ENCODE results near the gene KIF2B.

The KIF2B gene, protein sequence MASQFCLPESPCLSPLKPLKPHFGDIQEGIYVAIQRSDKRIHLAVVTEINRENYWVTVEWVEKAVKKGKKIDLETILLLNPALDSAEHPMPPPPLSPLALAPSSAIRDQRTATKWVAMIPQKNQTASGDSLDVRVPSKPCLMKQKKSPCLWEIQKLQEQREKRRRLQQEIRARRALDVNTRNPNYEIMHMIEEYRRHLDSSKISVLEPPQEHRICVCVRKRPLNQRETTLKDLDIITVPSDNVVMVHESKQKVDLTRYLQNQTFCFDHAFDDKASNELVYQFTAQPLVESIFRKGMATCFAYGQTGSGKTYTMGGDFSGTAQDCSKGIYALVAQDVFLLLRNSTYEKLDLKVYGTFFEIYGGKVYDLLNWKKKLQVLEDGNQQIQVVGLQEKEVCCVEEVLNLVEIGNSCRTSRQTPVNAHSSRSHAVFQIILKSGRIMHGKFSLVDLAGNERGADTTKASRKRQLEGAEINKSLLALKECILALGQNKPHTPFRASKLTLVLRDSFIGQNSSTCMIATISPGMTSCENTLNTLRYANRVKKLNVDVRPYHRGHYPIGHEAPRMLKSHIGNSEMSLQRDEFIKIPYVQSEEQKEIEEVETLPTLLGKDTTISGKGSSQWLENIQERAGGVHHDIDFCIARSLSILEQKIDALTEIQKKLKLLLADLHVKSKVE

DNA sequence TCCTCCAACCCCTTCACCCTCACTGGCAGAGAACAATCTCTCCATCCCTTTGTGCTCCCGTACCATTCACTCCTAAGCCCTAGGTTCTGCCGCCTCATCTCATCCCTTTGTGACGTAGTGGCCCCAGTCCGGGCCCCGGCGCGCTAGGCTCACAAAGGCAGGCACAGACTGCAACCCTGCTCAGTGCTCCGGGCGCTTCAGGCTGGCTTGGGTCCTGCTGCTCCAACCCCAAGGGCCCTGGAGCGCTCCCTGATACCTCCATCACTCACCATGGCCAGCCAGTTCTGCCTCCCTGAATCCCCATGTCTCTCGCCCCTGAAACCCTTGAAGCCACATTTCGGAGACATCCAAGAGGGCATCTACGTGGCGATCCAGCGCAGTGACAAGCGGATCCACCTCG lies at the start of gene KIF2B:
KIF2B (plus strand) TSS at position 164 of the 400 bp plus-strand sequence; CDS start at position 271, 107 bp downstream.
- Histone ChIP-seq H3K4me1 (ENCODE audit: control insufficient read depth, insufficient read depth, low read length) (no peaks in the 10 kb centered on the region), H3K36me3 (ENCODE audit: control insufficient read depth, insufficient read depth, low read length) (no peaks in the 10 kb centered on the region), H3K9me3 (ENCODE audit: control insufficient read depth, low read length) (no peaks in the 10 kb centered on the region), H3K4me3 (ENCODE audit: low read length) (no peak within 1 kb of the TSS), H3K27me3 (ENCODE audit: control insufficient read depth, insufficient read depth, low read length) (no peaks in the 10 kb centered on the region), H3K9ac (ENCODE audit: low read length) (no peak within 1 kb of the TSS)

DNA sequence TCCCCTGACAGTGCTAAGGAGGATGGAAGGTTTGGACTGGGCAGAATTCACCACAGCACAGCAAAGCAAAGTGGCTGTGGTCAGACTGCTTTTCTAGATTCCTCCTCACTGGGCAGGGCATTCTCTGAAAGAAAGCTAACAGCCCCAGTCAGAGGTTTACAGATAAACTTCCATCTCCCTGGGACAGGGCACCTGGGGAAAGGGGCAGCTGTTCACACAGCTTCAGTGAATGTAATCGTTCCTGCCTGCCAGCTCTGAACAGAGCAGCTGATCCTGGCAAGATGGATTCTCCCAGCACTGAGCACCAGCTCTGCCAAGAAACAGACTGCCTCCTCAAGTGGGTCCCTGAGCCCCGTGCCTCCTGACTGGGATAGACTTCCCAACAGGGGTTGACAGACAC lies 42.4 kb upstream of the KIF2B start:
- H3K27me3 ChIP-seq (ENCODE audit: control insufficient read depth, insufficient read depth, low read length) = no peaks in the 10 kb centered on the region
- no peak overlapping the region for H3K9ac ChIP-seq (ENCODE audit: low read length)
- H3K36me3 ChIP-seq (ENCODE audit: control insufficient read depth, insufficient read depth, low read length) = no peaks in the 10 kb centered on the region
- no peaks in the 10 kb centered on the region for H3K4me1 ChIP-seq (ENCODE audit: control insufficient read depth, insufficient read depth, low read length)
- no peaks in the 10 kb centered on the region for H3K9me3 ChIP-seq (ENCODE audit: control insufficient read depth, low read length)
- no peak overlapping the region for H3K4me3 ChIP-seq (ENCODE audit: low read length)

GRCh38 chr17:53791551-53791950 lies 31.2 kb upstream of the KIF2B start:
- no peaks in the 10 kb centered on the region for H3K4me1 ChIP-seq (ENCODE audit: control insufficient read depth, insufficient read depth, low read length)
- H3K4me3 ChIP-seq (ENCODE audit: low read length) = no peak overlapping the region
- H3K36me3 ChIP-seq (ENCODE audit: control insufficient read depth, insufficient read depth, low read length) = no peaks in the 10 kb centered on the region
- no peaks in the 10 kb centered on the region for H3K9me3 ChIP-seq (ENCODE audit: control insufficient read depth, low read length)
- H3K9ac ChIP-seq (ENCODE audit: low read length) = no peak overlapping the region
- H3K27me3 ChIP-seq (ENCODE audit: control insufficient read depth, insufficient read depth, low read length) = no peaks in the 10 kb centered on the region

DNA sequence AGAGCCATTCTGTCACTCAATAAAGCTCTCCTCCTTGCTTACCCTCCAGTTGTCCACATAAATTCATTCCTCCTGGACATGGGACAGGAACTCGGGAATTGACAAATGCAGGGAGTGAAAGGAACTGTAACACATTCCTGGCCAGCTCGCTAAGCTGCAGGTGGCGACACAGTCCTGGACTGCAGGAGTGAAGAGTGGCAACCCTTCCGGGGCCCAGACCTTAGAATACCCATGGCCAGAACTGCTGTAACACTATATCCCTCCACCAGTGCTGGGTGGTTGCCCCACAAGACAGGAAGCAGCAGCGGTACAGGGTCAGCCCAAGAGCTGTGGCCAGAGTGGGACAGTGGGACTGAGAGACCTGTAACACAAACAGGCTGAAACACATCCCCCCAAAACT lies 30.3 kb upstream of the KIF2B start:
- Histone ChIP-seq H3K9me3 (ENCODE audit: control insufficient read depth, low read length) (no peaks in the 10 kb centered on the region), H3K4me3 (ENCODE audit: low read length) (no peak overlapping the region), H3K27me3 (ENCODE audit: control insufficient read depth, insufficient read depth, low read length) (no peaks in the 10 kb centered on the region), H3K36me3 (ENCODE audit: control insufficient read depth, insufficient read depth, low read length) (no peaks in the 10 kb centered on the region), H3K9ac (ENCODE audit: low read length) (no peak overlapping the region), H3K4me1 (ENCODE audit: control insufficient read depth, insufficient read depth, low read length) (no peaks in the 10 kb centered on the region)

DNA sequence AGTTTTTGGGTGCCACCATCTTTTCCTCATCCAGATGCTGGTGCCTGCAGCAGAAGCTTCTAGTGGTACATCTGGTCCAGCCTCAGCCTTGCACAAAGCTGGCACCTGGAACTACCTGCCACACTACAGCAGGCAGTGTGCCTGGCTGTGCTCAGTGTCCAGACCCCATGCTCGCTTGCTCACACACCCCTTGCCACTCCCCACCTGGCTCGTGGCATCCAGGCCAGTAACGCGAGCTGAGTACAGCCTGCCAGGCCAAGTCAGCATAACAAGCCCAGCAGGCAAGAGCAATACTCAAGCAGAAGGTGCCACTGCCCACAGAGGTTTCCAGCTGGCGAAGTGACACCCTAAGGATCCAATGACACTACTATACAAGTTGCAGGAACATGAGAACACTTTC lies 29.7 kb upstream of the KIF2B start:
- Histone ChIP-seq H3K9ac (ENCODE audit: low read length) (no peak overlapping the region), H3K4me1 (ENCODE audit: control insufficient read depth, insufficient read depth, low read length) (no peaks in the 10 kb centered on the region), H3K36me3 (ENCODE audit: control insufficient read depth, insufficient read depth, low read length) (no peaks in the 10 kb centered on the region), H3K27me3 (ENCODE audit: control insufficient read depth, insufficient read depth, low read length) (no peaks in the 10 kb centered on the region), H3K4me3 (ENCODE audit: low read length) (no peak overlapping the region), H3K9me3 (ENCODE audit: control insufficient read depth, low read length) (no peaks in the 10 kb centered on the region)

DNA sequence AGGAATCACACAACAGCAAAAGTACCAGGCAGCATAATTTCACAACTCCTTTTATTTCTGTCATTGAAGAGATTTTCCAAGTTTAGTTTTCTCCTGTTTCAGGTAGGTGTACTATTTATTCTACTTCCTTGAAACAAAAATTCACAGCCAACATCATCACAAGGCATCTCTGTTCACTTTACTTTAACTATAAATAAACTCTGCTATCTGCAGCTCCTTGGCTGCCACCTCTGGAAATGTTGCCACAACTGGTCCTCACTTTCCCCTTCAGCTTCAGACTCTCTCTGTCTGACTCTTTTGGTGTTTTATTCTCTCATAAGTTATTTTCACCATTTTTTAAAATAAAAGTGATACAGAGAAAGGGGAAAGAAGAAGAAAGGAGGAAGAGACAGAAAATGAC lies 27.9 kb upstream of the KIF2B start:
- Histone ChIP-seq H3K36me3 (ENCODE audit: control insufficient read depth, insufficient read depth, low read length) (no peaks in the 10 kb centered on the region), H3K9ac (ENCODE audit: low read length) (no peak overlapping the region), H3K4me3 (ENCODE audit: low read length) (no peak overlapping the region), H3K4me1 (ENCODE audit: control insufficient read depth, insufficient read depth, low read length) (no peaks in the 10 kb centered on the region), H3K9me3 (ENCODE audit: control insufficient read depth, low read length) (no peaks in the 10 kb centered on the region), H3K27me3 (ENCODE audit: control insufficient read depth, insufficient read depth, low read length) (no peaks in the 10 kb centered on the region)

- Histone ChIP-seq H3K9me3 (ENCODE audit: control insufficient read depth, low read length) (no peaks in the 10 kb centered on the region), H3K36me3 (ENCODE audit: control insufficient read depth, insufficient read depth, low read length) (no peaks in the 10 kb centered on the region), H3K4me1 (ENCODE audit: control insufficient read depth, insufficient read depth, low read length) (no peaks in the 10 kb centered on the region), H3K9ac (ENCODE audit: low read length) (no peak overlapping the region), H3K4me3 (ENCODE audit: low read length) (no peak overlapping the region), H3K27me3 (ENCODE audit: control insufficient read depth, insufficient read depth, low read length) (no peaks in the 10 kb centered on the region)
Observed at GRCh38 chr17:53796642-53797041, 26.1 kb upstream of the KIF2B start.

GRCh38 chr17:53797501-53797900 lies 25.2 kb upstream of the KIF2B start:
- H3K36me3 ChIP-seq (ENCODE audit: control insufficient read depth, insufficient read depth, low read length) = no peaks in the 10 kb centered on the region
- no peaks in the 10 kb centered on the region for H3K9me3 ChIP-seq (ENCODE audit: control insufficient read depth, low read length)
- no peak overlapping the region for H3K9ac ChIP-seq (ENCODE audit: low read length)
- H3K4me1 ChIP-seq (ENCODE audit: control insufficient read depth, insufficient read depth, low read length) = no peaks in the 10 kb centered on the region
- no peaks in the 10 kb centered on the region for H3K27me3 ChIP-seq (ENCODE audit: control insufficient read depth, insufficient read depth, low read length)
- no peak overlapping the region for H3K4me3 ChIP-seq (ENCODE audit: low read length)

DNA sequence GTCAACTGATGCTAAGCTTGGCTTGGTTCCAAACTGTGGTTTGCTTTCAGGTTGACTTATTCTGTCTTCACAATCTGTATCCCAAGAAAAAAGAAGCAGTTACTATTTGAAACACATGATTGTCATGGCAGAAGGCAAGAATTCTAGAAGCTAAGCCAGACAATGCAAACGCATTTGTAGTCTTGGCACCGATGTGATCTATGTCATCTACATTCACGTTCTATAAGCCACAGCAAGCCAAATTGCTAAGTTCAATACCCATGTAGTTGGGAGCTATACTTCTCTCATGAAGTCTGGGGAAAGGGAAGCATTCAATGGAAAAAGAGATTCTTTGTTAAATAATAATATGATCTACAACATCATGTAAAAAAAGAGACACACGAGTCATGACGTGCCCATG lies 18.3 kb upstream of the KIF2B start:
- no peaks in the 10 kb centered on the region for H3K27me3 ChIP-seq (ENCODE audit: control insufficient read depth, insufficient read depth, low read length)
- H3K4me3 ChIP-seq (ENCODE audit: low read length) = no peak overlapping the region
- H3K4me1 ChIP-seq (ENCODE audit: control insufficient read depth, insufficient read depth, low read length) = no peaks in the 10 kb centered on the region
- H3K9me3 ChIP-seq (ENCODE audit: control insufficient read depth, low read length) = no peaks in the 10 kb centered on the region
- H3K9ac ChIP-seq (ENCODE audit: low read length) = no peak overlapping the region
- H3K36me3 ChIP-seq (ENCODE audit: control insufficient read depth, insufficient read depth, low read length) = no peaks in the 10 kb centered on the region

DNA sequence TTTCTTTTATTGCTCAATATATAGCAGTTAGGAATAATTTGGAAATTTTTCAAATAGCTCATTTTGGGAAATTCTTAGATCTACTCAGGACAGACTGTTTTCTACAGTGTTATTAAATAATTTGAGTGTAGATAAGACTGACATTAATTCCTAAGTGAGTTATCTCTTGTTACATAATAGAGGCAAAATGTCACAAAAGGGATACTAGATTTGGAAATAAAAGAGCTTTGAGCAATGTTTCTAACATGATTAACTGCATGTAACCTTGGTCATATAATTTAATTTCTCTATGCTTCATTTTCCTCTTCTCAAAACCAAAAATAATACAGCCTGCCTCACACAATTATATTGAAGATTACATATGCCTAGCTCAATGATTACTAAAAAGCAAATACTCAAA lies 16.3 kb upstream of the KIF2B start:
- H3K4me1 ChIP-seq (ENCODE audit: control insufficient read depth, insufficient read depth, low read length) = no peaks in the 10 kb centered on the region
- H3K9me3 ChIP-seq (ENCODE audit: control insufficient read depth, low read length) = no peaks in the 10 kb centered on the region
- no peak overlapping the region for H3K4me3 ChIP-seq (ENCODE audit: low read length)
- no peak overlapping the region for H3K9ac ChIP-seq (ENCODE audit: low read length)
- no peaks in the 10 kb centered on the region for H3K36me3 ChIP-seq (ENCODE audit: control insufficient read depth, insufficient read depth, low read length)
- no peaks in the 10 kb centered on the region for H3K27me3 ChIP-seq (ENCODE audit: control insufficient read depth, insufficient read depth, low read length)

GRCh38 chr17:53807286-53807685 lies 15.4 kb upstream of the KIF2B start:
- H3K36me3 ChIP-seq (ENCODE audit: control insufficient read depth, insufficient read depth, low read length) = no peaks in the 10 kb centered on the region
- no peak overlapping the region for H3K9ac ChIP-seq (ENCODE audit: low read length)
- no peaks in the 10 kb centered on the region for H3K4me1 ChIP-seq (ENCODE audit: control insufficient read depth, insufficient read depth, low read length)
- H3K4me3 ChIP-seq (ENCODE audit: low read length) = no peak overlapping the region
- no peaks in the 10 kb centered on the region for H3K27me3 ChIP-seq (ENCODE audit: control insufficient read depth, insufficient read depth, low read length)
- H3K9me3 ChIP-seq (ENCODE audit: control insufficient read depth, low read length) = no peaks in the 10 kb centered on the region

DNA sequence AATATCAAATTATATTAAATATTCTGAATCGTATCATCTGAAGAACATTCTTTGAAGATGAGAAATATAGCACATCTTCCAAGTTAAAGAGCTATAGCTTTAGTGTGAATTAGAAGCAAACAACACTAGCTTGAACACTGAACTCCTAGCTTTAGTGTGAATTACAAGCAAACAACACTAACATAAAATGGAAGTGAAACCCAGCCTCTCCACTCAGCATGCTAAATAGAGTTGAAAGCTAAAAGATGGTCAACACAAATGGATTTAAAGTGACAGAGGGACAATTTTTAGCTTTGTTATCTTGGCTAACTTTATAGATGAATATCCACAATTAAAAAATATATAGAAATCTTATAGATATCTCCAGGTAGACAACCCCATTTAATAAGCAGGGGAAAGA lies 4.5 kb upstream of the KIF2B start:
- H3K27me3 ChIP-seq (ENCODE audit: control insufficient read depth, insufficient read depth, low read length) = no peaks in the 10 kb centered on the region
- H3K4me1 ChIP-seq (ENCODE audit: control insufficient read depth, insufficient read depth, low read length) = no peaks in the 10 kb centered on the region
- no peaks in the 10 kb centered on the region for H3K9me3 ChIP-seq (ENCODE audit: control insufficient read depth, low read length)
- no peaks in the 10 kb centered on the region for H3K36me3 ChIP-seq (ENCODE audit: control insufficient read depth, insufficient read depth, low read length)
- H3K4me3 ChIP-seq (ENCODE audit: low read length) = no peak overlapping the region
- no peak overlapping the region for H3K9ac ChIP-seq (ENCODE audit: low read length)

All from mucosa of stomach (tissue), 1 donor.